GM10847 (cell line): ENCODE results near the gene TMPRSS11E.

Experiments used
- POLR2A ChIP-seq: IDR thresholded peaks from 2 replicates; pipeline ENCODE4 v1.6.1; 2011; ENCODE audit not compliant: insufficient read length; ENCODE audit errors: extremely low read depth

Gene TMPRSS11E

DNA sequence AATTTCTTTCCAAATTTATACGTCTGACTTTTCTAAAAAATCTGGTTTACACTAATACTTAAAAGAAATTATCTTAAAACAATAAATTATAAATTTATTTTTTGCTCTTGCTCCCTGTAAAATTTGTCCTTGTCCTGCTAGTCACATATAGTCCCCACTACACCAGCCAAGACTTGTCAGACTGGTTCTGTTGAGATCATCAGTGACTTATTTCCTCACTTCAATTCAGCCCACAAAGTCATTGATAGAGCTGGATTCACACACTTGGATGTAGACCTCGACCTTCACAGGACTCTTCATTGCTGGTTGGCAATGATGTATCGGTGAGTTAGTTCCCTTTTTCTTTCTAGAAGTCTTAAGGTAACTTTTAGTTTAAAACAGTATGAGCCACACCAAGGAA lies at the start of gene TMPRSS11E:
Gene TMPRSS11E, plus strand, starts transcription at position 263 of the 400 bp plus-strand sequence. Its CDS starts 50 bp downstream, at position 313.
- no peak for TF ChIP-seq POLR2A

DNA sequence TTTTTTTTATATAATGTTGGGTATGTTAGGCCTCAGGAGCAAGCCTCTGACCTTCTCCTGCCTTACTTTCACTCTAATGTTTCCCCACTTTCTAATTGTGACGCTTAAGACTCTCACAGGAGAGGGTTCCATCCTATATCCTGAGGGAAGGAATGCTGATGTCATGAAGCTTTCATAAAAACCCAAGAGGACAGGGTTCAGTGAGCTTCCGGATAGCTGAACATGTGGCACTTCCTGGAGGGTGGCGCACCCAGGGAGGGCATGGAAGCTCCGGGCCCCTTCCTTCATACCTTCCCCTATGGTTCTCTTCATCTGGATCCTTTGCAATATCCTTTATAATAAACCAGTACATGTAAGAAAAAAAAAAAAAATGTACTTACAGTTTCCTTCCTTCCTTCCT lies 48.0 kb upstream of the TMPRSS11E start:
- no peak for TF ChIP-seq POLR2A

- no peak for TF ChIP-seq POLR2A
These were observed 46.0 kb upstream of the TMPRSS11E start for GRCh38 chr4:68401231-68401630.

GRCh38 chr4:68404153-68404552 lies 43.1 kb upstream of the TMPRSS11E start:
- no peak for TF ChIP-seq POLR2A

DNA sequence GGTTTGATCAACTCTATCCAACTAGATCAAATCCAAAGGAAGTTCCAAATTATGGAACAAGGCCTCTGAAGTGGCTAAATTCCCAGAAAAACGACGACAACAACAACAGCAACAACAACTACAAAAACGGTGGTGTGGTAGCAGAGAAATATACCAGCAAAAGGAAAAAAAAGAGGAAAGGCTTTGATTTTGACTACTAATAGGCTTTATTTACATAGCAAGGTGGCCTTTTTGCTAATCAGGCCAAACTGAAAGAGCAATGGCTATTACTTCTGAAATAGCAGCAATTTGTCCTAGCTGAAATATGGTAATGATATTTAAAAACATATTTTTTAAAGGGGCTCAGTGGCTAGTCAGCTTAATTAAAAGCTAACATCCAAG lies 40.8 kb upstream of the TMPRSS11E start:
- no peak for TF ChIP-seq POLR2A

GRCh38 chr4:68407868-68408190 lies 39.4 kb upstream of the TMPRSS11E start:
- TF ChIP-seq POLR2A, result no peak

DNA sequence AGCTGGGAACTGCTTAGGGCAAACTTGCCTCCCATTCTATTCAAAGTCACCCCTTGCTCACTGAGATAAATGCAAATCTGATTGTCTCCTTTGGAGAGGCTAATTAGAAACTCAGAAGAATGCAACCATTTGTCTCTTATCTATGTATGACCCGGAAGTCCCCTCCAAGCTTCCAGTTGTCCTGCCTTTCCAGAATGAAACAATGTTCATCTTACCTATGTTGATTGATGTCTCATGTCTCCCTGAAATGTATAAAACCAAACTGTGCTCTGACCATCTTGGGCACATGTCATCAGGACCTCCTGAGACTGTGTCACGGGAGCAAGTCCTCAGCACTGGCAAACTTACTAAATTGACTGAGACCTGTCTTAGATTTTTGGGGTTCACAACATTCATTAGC lies 37.1 kb upstream of the TMPRSS11E start:
- no peak for TF ChIP-seq POLR2A

DNA sequence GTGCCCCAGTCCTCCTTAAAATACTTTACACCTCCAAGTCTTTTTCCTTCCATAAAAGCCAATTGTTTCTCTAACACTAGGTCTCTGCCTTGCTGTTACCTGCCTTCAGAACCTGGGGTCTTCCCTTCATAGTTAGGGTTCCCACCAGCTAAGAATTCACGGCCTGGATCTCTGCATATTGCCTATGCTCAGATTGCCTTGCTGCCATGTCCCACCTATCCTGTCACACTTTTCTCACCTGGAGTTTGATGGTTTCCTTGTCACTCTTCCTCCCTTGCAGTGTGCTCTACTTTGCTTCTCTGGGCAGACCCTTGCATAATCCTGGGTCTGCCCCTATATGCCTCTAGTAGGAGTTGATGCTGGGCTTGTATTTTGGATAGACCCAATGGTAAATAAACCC lies 36.6 kb upstream of the TMPRSS11E start:
- no peak for TF ChIP-seq POLR2A

DNA sequence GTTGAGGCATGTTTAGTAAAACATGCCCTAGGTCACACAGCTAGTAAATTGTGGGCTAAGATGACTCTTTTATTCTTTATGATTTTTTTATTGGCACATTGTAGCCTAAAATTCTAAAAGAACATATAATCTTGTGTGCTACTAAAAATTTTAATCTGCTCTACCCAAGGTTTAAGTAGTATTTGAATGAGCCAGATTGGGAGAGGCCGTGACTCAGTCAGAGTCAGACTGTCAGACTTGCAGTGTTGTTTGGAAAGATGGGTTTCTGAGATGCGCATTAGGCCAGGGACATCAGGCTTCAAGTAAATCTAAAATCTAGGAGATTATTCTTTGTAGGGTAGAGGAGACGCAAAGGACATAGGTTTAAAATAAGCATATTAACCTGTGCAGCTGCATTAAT lies 30.7 kb upstream of the TMPRSS11E start:
- no peak for TF ChIP-seq POLR2A

- no peak for TF ChIP-seq POLR2A
These were observed 20.7 kb upstream of the TMPRSS11E start for GRCh38 chr4:68426516-68426915.

DNA sequence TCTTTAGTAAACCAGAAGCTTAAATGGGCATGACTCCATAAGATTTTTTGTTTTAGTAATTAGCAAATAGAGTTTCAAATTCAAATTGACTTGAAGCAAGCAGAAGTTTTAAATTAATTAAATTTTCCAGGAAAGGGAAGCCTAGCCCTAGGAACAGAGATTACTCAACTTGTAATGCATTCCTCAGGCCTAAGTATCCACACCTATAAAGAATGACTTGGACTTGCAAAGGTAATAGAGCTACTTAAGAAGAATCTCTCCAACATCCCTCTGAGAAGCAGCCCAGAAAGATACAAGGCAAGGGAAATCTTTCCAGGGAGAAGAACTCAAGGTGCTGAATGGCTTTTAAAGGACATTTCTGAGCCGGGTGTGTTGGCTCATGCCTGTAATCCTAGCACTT lies 16.9 kb upstream of the TMPRSS11E start:
- no peak for TF ChIP-seq POLR2A

DNA sequence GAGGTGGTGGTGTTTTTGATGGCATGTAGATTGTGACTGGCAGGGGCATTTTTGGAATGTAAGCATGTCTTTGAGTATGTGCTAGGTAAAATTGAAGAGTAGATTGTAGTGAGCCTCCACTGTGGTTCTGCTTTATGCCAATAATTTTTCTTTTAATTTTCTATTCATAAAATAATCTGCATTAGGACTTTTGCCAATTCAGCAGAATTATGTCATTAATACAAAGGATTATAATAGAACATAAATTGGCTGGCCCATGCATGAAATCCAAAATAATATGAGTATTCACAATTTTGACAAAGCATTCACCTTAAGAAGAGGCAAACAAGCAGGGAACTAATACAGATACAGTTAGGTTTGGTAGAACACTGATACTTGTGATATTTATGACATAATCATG lies 14.9 kb upstream of the TMPRSS11E start:
- no peak for TF ChIP-seq POLR2A

GRCh38 chr4:68433582-68433981 lies 13.7 kb upstream of the TMPRSS11E start:
- no peak for TF ChIP-seq POLR2A

- TF ChIP-seq POLR2A, result no peak
These were observed 13.0 kb upstream of the TMPRSS11E start for GRCh38 chr4:68434277-68434676.

- no peak for TF ChIP-seq POLR2A
These were observed 12.4 kb upstream of the TMPRSS11E start for GRCh38 chr4:68434836-68435235.

GRCh38 chr4:68445111-68445510 lies 2.2 kb upstream of the TMPRSS11E start:
- TF ChIP-seq POLR2A, result no peak

DNA sequence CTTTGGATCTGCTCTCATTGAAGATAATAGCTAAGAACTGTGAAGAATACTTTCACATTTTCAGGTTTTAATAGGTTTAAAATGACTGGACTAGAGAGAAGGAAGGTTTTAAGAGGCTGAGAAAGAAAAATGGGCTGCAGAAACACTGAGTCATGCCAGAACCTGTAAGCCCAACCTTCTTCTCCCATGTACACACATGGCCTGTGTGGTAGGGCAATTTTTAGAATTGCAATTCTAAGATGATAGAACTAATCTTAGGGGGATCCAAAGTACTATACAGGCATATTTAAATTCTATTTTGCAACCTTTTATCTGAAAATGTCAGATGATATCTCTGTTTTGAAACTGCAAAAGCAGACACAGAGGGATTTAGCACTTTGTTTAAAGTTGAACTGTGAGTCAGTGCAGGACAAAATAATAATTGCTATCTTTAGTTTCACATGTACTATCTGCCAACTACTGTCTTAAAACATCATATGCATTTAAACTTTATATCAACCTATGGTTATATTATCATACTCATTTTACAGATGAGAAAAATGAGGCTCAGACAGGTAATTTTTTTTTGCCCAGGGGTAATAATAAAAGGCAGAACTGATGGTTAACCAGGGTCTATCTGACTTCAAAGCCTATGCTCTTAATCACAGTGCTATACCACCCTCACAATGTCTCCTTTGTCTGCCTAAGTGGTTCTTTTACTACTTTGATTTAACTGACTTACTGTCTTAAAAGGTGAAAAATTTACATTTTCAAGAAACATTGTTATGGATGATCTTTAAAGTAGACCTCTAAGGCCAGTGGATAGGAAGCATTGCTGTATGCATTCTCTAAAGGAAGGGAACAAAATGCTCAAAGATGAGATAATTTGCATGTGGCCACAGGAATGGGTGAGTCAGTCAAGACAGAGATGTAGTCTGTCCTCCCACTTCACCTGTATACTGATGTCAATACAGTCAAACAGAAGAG lies 4.3 kb downstream of the TMPRSS11E start:
- no peak for TF ChIP-seq POLR2A
